ENCODE measurements around the gene GTF2F2.

GRCh38 chr13:45199711-45200110 lies 79.4 kb downstream of the GTF2F2 start:
- TF ChIP-seq, protein P1, sequence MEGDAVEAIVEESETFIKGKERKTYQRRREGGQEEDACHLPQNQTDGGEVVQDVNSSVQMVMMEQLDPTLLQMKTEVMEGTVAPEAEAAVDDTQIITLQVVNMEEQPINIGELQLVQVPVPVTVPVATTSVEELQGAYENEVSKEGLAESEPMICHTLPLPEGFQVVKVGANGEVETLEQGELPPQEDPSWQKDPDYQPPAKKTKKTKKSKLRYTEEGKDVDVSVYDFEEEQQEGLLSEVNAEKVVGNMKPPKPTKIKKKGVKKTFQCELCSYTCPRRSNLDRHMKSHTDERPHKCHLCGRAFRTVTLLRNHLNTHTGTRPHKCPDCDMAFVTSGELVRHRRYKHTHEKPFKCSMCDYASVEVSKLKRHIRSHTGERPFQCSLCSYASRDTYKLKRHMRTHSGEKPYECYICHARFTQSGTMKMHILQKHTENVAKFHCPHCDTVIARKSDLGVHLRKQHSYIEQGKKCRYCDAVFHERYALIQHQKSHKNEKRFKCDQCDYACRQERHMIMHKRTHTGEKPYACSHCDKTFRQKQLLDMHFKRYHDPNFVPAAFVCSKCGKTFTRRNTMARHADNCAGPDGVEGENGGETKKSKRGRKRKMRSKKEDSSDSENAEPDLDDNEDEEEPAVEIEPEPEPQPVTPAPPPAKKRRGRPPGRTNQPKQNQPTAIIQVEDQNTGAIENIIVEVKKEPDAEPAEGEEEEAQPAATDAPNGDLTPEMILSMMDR (conservative IDR thresholded peaks at IDR 0.05; ENCODE audit: low read length): no peak
- no peak for TF ChIP-seq EZH2phosphoT487 (IDR thresholded peaks at IDR 0.05; ENCODE audit: borderline replicate concordance, low read depth, low read length)
